ENCODE data around the gene PTPRM.

The PTPRM gene

GRCh38 chr18:7728297-7728696 is 161.2 kb downstream of the PTPRM start:
- H3K79me2 ChIP-seq (ENCODE audit: insufficient read depth, low read depth), result no peaks in the 10 kb centered on the region
- H3K4me2 ChIP-seq, result no peak overlapping the region
- no peak overlapping the region for H3K4me3 ChIP-seq (IDR thresholded peaks at IDR 0.05; ENCODE audit: insufficient read depth, low read depth, low read length)
- no peaks in the 10 kb centered on the region for H3K27me3 ChIP-seq (ENCODE audit: insufficient read depth, low read depth)
- TF ChIP-seq, protein P1, sequence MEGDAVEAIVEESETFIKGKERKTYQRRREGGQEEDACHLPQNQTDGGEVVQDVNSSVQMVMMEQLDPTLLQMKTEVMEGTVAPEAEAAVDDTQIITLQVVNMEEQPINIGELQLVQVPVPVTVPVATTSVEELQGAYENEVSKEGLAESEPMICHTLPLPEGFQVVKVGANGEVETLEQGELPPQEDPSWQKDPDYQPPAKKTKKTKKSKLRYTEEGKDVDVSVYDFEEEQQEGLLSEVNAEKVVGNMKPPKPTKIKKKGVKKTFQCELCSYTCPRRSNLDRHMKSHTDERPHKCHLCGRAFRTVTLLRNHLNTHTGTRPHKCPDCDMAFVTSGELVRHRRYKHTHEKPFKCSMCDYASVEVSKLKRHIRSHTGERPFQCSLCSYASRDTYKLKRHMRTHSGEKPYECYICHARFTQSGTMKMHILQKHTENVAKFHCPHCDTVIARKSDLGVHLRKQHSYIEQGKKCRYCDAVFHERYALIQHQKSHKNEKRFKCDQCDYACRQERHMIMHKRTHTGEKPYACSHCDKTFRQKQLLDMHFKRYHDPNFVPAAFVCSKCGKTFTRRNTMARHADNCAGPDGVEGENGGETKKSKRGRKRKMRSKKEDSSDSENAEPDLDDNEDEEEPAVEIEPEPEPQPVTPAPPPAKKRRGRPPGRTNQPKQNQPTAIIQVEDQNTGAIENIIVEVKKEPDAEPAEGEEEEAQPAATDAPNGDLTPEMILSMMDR (conservative IDR thresholded peaks at IDR 0.05; ENCODE audit: low read depth, low read length), result no peak
- no peak overlapping the region for H2AFZ ChIP-seq (ENCODE audit: low read depth)
- H3K9ac ChIP-seq, result no peak overlapping the region
- H3K36me3 ChIP-seq (ENCODE audit: insufficient read depth), result no peaks in the 10 kb centered on the region
- no peaks in the 10 kb centered on the region for H4K20me1 ChIP-seq (ENCODE audit: insufficient read depth)
- peaks cover 10% of the 10 kb centered on the region for H3K4me1 ChIP-seq (ENCODE audit: low read depth, poor library complexity, severe bottlenecking)
- H3K27ac ChIP-seq, result no peak overlapping the region

GRCh38 chr18:7729868-7730267 is 162.8 kb downstream of the PTPRM start:
- Histone ChIP-seq H3K9ac (no peak overlapping the region), H2AFZ (ENCODE audit: low read depth) (no peak overlapping the region), H3K4me3 (IDR thresholded peaks at IDR 0.05; ENCODE audit: insufficient read depth, low read depth, low read length) (no peak overlapping the region), H4K20me1 (ENCODE audit: insufficient read depth) (no peaks in the 10 kb centered on the region), H3K27ac (no peak overlapping the region), H3K4me1 (ENCODE audit: low read depth, poor library complexity, severe bottlenecking) (peaks cover 10% of the 10 kb centered on the region), H3K4me2 (no peak overlapping the region), H3K79me2 (ENCODE audit: insufficient read depth, low read depth) (no peaks in the 10 kb centered on the region), H3K36me3 (ENCODE audit: insufficient read depth) (no peaks in the 10 kb centered on the region), H3K27me3 (ENCODE audit: insufficient read depth, low read depth) (no peaks in the 10 kb centered on the region)
- TF ChIP-seq, protein P1 (conservative IDR thresholded peaks at IDR 0.05; ENCODE audit: low read depth, low read length), result no peak

- Histone ChIP-seq H2AFZ (ENCODE audit: low read depth) (no peak overlapping the region), H4K20me1 (ENCODE audit: insufficient read depth) (no peaks in the 10 kb centered on the region), H3K79me2 (ENCODE audit: insufficient read depth, low read depth) (no peaks in the 10 kb centered on the region), H3K4me1 (ENCODE audit: low read depth, poor library complexity, severe bottlenecking) (peaks cover 10% of the 10 kb centered on the region), H3K9ac (no peak overlapping the region), H3K4me3 (IDR thresholded peaks at IDR 0.05; ENCODE audit: insufficient read depth, low read depth, low read length) (no peak overlapping the region), H3K27me3 (ENCODE audit: insufficient read depth, low read depth) (no peaks in the 10 kb centered on the region), H3K4me2 (no peak overlapping the region), H3K27ac (no peak overlapping the region), H3K36me3 (ENCODE audit: insufficient read depth) (no peaks in the 10 kb centered on the region)
- TF ChIP-seq, protein P1 (conservative IDR thresholded peaks at IDR 0.05; ENCODE audit: low read depth, low read length), result no peak
Measured at GRCh38 chr18:7730682-7731081, 163.6 kb downstream of the PTPRM start.

GRCh38 chr18:7733642-7734041 is 166.5 kb downstream of the PTPRM start:
- no peaks in the 10 kb centered on the region for H3K36me3 ChIP-seq (ENCODE audit: insufficient read depth)
- H3K27ac ChIP-seq, result no peak overlapping the region
- TF ChIP-seq, protein P1 (conservative IDR thresholded peaks at IDR 0.05; ENCODE audit: low read depth, low read length), result no peak

More at GRCh38 chr18:7733642-7734041, 166.5 kb downstream of the PTPRM start:
- no peak overlapping the region for H3K4me3 ChIP-seq (IDR thresholded peaks at IDR 0.05; ENCODE audit: insufficient read depth, low read depth, low read length)
- no peaks in the 10 kb centered on the region for H3K79me2 ChIP-seq (ENCODE audit: insufficient read depth, low read depth)
- no peaks in the 10 kb centered on the region for H4K20me1 ChIP-seq (ENCODE audit: insufficient read depth)
- no peak overlapping the region for H2AFZ ChIP-seq (ENCODE audit: low read depth)
- H3K27me3 ChIP-seq (ENCODE audit: insufficient read depth, low read depth), result no peaks in the 10 kb centered on the region
- no peak overlapping the region for H3K9ac ChIP-seq
- H3K4me2 ChIP-seq, result no peak overlapping the region
- H3K4me1 ChIP-seq (ENCODE audit: low read depth, poor library complexity, severe bottlenecking), result no peaks in the 10 kb centered on the region

Measured in KMS-11 (cell line).